HG03066 (cell line): ENCODE data around the gene TSNAX.

Source experiments
- ATAC-seq: cut with Tn5 transposase; IDR thresholded peaks from one replicate; pipeline ENCODE4 v1.9.1; 2021; ENCODE audit warnings: low read depth; ENCODE audit not compliant: unreplicated experiment

Gene TSNAX

DNA sequence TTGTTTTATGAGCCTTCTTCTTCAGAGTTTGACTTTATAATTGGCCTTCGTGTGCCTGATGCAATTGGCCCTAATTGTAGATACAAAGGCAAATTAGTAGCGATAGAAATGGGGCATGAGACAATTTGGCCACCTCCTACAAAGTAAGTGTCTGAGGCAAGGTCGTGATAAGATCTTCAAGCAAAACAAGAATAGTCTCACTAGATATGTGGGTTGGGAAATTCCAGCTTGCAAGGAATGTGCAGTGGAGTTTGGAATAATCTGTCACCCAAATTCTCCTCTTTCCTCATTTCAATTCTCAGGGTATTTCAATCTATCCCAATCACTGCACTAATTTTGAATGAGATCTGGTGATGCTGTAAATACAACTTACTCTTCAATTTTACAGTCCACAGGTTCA lies 11.4 kb upstream of the TSNAX start:
- ATAC-seq: no peak

DNA sequence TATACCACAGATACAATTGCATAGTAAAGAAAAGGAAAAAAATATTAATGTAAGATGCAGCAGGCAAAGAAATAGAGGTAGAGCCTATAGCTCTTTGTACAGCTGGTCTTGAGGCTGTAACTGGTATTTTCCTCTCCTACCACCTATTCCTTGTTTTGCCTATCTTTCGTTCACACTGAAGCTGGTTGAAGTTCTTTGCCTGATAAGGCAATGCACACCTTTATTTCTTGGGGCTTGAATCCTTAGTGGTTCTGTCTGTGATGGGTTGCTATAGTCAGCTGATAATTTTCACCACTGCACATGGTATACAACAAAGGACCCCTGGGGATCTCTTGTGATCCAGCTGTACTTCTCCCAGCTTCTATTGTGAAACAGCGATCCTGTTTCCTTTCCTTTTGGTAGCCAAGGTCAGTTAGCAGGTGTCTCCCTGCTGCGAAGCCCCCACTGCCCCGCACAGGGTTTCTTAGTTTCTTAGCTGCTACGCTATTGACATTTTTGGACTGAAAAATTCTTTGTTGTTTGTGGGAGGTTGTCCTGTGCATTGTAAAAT lies 9.9 kb upstream of the TSNAX start:
- ATAC-seq: no peak

GRCh38 chr1:231519166-231519565 lies 9.3 kb upstream of the TSNAX start:
- ATAC-seq: no peak

- no peak for ATAC-seq
Observed at GRCh38 chr1:231522038-231522437, 6.4 kb upstream of the TSNAX start.

- no peak for ATAC-seq
Observed at GRCh38 chr1:231522931-231523642, 5.4 kb upstream of the TSNAX start.

GRCh38 chr1:231523816-231524215 lies 4.7 kb upstream of the TSNAX start:
- no peak for ATAC-seq

- ATAC-seq: no peak
Observed at GRCh38 chr1:231526536-231526935, 1.9 kb upstream of the TSNAX start.

GRCh38 chr1:231527586-231528171 lies 790 bp upstream of the TSNAX start:
- peak; percentile 11 for ATAC-seq

DNA sequence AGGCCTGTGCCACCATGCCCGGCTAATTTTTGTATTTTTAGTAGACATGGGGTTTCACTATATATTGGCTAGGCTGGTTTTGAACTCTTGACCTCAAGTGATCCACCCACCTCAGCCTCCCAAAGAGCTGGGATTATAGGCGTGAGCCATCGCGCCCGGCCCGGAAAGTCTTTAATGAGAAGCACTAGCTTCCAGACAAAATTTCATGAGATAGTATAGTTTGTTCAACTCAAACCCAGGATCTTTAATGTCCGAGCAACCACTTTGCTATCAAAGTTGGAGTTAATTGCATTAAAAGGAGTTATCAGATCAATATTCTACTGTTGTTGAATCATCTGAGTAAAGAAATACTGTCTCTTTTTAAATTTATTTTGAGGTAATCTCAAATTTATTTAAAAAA lies 4.8 kb downstream of the TSNAX start:
- ATAC-seq: no peak

DNA sequence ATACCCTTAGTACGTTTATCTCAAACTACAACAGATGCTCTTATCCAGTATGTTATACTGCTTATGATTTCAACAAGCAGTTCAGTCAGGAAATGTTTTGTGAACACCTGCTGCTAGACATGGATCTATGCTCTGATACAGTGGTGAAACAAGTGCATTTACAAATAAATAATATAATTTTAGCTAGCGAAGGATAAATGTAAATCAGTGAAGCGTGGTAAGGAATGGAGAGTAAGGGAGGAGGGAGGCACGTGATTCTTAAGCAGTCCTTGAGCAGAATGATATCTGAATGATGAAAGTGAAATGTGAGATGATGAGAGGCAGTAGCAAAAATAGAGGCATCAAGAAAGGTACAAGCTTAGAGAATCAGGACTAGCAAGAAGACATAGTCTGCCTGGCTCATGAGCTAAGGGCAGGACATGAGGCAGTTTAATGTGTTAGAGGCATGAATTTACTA lies 6.3 kb downstream of the TSNAX start:
- ATAC-seq: no peak

- no peak for ATAC-seq
Observed at GRCh38 chr1:231536099-231536498, 7.6 kb downstream of the TSNAX start.

DNA sequence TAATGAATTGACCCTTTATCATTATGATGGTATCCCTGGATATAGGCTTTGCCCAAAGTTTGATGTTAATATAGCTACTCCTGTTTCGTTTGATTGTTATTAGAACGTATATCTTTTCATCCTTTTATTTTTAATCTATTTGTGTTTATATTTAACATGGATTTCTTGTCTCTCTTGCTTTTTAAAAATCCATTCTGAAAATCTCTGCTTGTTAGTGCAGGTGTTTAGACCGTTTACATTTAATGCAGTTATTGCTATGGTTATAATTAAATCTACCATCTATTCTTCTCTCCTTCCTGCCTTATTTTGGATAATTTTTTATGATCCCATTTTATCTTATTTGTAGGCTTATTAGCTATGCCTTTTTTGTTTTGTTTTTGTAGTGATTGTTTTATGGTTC lies 12.4 kb downstream of the TSNAX start:
- ATAC-seq: no peak

DNA sequence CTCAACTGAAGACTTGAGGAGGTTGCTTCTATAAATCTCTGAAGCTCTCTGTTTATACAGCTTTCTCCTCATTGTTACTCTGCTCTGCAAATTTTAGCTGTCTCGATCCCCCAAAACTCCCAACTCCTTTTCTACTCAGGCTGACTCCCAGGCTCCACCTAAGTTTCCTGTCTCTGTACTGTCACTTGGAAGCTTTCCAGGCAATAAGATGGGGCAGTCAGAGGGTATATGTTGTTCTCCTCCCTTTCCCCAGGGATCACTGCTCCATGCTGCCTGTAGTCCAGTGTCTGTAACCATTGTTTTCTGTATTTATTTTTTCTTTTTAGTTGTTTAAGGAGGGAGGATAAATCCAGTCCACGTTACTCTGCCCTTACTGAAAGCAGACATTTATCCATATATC lies 13.4 kb downstream of the TSNAX start:
- no peak for ATAC-seq

GRCh38 chr1:231544943-231545592 lies 16.6 kb downstream of the TSNAX start:
- no peak for ATAC-seq

DNA sequence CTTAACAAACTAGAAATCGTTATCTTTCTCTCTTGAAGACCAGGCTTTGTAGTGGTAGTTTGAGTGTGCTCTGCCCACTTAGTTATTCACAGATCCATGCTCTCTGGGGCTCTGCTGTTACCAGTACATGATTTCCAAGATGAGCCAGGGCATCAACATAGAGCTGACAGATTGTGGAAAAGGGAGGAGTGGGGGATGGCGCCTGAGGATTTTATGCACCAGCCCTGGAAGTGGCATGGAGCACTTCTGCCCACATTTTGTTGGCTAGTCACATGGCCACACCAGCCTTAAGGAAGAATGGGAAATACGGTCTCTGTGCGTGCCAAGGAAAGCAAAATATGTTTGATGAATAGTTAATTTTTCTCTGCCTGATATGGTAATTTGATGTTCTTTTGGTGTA lies 18.2 kb downstream of the TSNAX start:
- ATAC-seq: no peak

DNA sequence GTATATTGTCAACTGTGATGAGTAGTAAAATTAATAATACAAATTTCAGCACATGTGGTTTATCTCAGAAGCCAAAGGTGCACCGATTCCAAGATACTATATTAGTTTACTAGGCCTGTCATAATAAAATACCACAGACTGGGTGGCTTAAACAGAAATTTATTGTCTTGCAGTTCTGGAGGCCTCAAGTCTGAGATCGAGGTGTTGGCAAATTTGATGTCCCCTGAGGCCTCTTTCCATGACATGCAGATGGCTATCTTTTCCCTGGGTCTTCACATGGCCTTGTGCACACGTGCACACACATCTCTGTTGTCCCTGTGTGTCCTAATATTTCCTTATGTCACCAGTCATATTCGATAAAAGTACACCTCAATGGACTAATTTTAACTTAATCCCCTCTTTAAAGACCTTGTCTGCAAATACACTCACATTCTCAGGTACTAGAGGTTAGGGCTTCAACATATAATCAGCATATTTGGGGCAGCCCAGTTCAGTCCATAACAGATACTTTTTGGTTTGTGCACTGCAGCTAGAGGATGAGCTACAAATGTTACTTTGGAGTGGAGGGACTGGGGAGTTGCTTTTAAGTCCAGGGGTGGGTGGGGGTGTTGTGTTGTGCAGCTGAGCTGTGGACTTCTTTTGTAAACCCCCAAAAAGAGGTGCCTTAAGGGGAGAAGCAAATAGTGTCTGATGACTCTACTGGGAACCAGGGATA lies 21.4 kb downstream of the TSNAX start:
- ATAC-seq: no peak

DNA sequence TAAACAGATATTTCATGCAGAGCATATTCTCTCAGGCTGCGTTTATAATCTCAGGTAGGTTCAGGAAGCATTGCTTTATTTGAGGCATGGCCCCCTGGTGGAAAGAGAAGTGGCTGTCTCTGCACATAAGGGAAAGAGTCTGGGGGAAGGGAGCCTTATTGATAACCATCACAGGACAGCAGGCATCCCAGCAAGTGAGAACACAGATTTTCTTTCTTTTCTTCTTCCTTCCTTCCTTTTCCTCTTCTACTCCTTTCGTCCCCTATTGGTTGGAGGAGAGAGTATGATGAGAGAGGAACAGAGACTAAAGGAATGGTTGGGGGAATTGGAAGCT lies 21.9 kb downstream of the TSNAX start:
- no peak for ATAC-seq

DNA sequence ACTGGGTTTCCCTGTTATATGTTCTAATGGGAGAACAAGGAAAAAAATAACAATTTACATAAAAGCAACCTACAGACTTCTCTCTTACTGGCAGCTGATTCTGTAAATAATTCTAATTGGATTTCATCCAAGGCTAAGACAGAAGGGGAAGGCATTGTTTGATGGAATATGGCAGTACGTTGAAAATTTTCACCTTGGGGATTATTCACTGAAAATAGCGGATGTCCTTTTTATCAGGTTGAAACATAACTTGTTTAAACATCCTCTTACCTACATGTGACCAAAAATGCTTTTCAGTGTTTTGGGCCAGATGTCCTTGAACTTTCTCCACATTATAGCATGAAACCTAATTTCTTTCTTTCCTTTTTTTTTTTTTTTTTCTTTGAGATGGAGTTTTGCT lies 24.9 kb downstream of the TSNAX start:
- no peak for ATAC-seq

- no peak for ATAC-seq
Observed at GRCh38 chr1:231554969-231555368, 26.5 kb downstream of the TSNAX start.

- no peak for ATAC-seq
Observed at GRCh38 chr1:231557411-231557810, 28.9 kb downstream of the TSNAX start.
